Measurements from ENCODE around the gene NSD1.
"Not testable (repeated sequence)": the region's sequence is repeated elsewhere in the genome, so short reads cannot be mapped to it uniquely, and the experiment has no call there.

NSD1 gene

GRCh38 chr5:177332031-177332895, 198.7 kb downstream of the NSD1 start:
- no peak for DNase-seq

GRCh38 chr5:177332896-177333260, 199.3 kb downstream of the NSD1 start:
- no peak for DNase-seq

GRCh38 chr5:177333420-177334154, 200.0 kb downstream of the NSD1 start:
- no peak for DNase-seq

GRCh38 chr5:177334155-177334551, 200.6 kb downstream of the NSD1 start:
- DNase-seq: no peak

GRCh38 chr5:177334781-177335700, 201.5 kb downstream of the NSD1 start:
- no peak for DNase-seq

GRCh38 chr5:177335701-177336065, 202.1 kb downstream of the NSD1 start:
- no peak for DNase-seq

GRCh38 chr5:177336112-177336511, 202.5 kb downstream of the NSD1 start:
- DNase-seq: no peak

GRCh38 chr5:177336603-177337494, 203.3 kb downstream of the NSD1 start:
- DNase-seq: no peak

GRCh38 chr5:177338251-177339106, 204.9 kb downstream of the NSD1 start:
- DNase-seq: no peak

GRCh38 chr5:177339107-177339638, 205.6 kb downstream of the NSD1 start:
- no peak for DNase-seq

- DNase-seq: not testable (repeated sequence)
Observed at GRCh38 chr5:177343000-177343399, 209.4 kb downstream of the NSD1 start.

- DNase-seq: no peak
Observed at GRCh38 chr5:177343777-177344176, 210.2 kb downstream of the NSD1 start.

- DNase-seq: no peak
Observed at GRCh38 chr5:177344891-177345290, 211.3 kb downstream of the NSD1 start.

GRCh38 chr5:177346820-177347219, 213.2 kb downstream of the NSD1 start:
- no peak for DNase-seq

- DNase-seq: no peak
Observed at GRCh38 chr5:177347699-177348098, 214.1 kb downstream of the NSD1 start.

GRCh38 chr5:177349362-177349647, 215.7 kb downstream of the NSD1 start:
- DNase-seq: no peak

GRCh38 chr5:177349762-177350161, 216.2 kb downstream of the NSD1 start:
- no peak for DNase-seq
